Measurements from ENCODE around the gene CD9.

The CD9 gene

GRCh38 chr12:6221146-6221545 is 20.9 kb downstream of the CD9 start:
- no peak for ATAC-seq

DNA sequence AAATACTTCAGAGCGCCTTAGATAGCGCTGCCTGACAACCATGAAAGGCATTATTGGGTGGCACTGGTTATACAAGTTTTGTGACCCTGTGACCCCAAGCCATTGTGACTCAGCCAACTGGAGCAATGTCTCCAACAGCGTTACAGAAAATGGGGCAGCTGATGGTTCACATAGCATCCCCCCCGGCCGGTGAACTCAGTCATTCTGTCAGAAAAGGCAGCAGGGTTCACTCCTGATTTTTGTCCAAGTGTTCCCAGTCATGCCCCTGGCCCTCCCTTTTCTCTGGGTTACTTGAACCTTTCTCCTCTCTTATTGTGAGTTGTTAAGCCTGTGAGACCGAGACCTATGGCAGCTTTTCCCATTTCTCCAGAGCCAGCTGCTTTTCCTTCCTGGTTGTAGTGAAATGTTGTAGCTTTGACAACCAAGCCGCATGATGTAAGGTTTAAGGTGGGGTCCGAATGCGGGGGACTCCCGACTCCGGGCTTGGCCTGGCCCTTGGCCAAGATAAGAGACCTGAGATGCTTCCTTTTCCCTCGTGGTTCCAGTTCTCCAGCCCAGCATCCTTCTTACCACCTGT is 22.0 kb downstream of the CD9 start:
- ATAC-seq: no peak
- TF ChIP-seq ISL1 (CRISPR knock-in tag; IDR thresholded peaks at IDR 0.05) (no peak), BACH2 (CRISPR knock-in tag; IDR thresholded peaks at IDR 0.05; ENCODE audit: borderline replicate concordance) (no peak), ZC3H10 (CRISPR knock-in tag; IDR thresholded peaks at IDR 0.05) (no peak), ZNF70 (CRISPR knock-in tag; IDR thresholded peaks at IDR 0.05) (no peak), GLIS3 (CRISPR knock-in tag; IDR thresholded peaks at IDR 0.05) (no peak)

More at GRCh38 chr12:6221146-6221545, 20.9 kb downstream of the CD9 start:
- TF ChIP-seq ARNTL (CRISPR knock-in tag; IDR thresholded peaks at IDR 0.05; ENCODE audit: borderline replicate concordance, low read depth): no peak
- no peak for TF ChIP-seq PPARA (CRISPR knock-in tag; IDR thresholded peaks at IDR 0.05; ENCODE audit: borderline replicate concordance)
- TF ChIP-seq POU6F1 (CRISPR knock-in tag; IDR thresholded peaks at IDR 0.05; ENCODE audit: borderline replicate concordance, low read depth): no peak
- TF ChIP-seq OSR1 (CRISPR knock-in tag; IDR thresholded peaks at IDR 0.05): no peak
- TF ChIP-seq CSRNP3 (CRISPR knock-in tag; IDR thresholded peaks at IDR 0.05): no peak
- TF ChIP-seq GLIS3 (CRISPR knock-in tag; IDR thresholded peaks at IDR 0.05): no peak
- TF ChIP-seq ZFP30 (CRISPR knock-in tag; IDR thresholded peaks at IDR 0.05): no peak
- TF ChIP-seq SNAI2 (CRISPR knock-in tag; IDR thresholded peaks at IDR 0.05): no peak
- TF ChIP-seq CREB5 (CRISPR knock-in tag; IDR thresholded peaks at IDR 0.05; ENCODE audit: low read depth): no peak
- no peak for TF ChIP-seq TSHZ2 (CRISPR knock-in tag; IDR thresholded peaks at IDR 0.05)

- TF ChIP-seq ESRRG (CRISPR knock-in tag; IDR thresholded peaks at IDR 0.05) (no peak), TSHZ2 (CRISPR knock-in tag; IDR thresholded peaks at IDR 0.05) (no peak), ZNF8 (CRISPR knock-in tag; IDR thresholded peaks at IDR 0.05) (no peak), ZC3H10 (CRISPR knock-in tag; IDR thresholded peaks at IDR 0.05) (no peak), ZFP30 (CRISPR knock-in tag; IDR thresholded peaks at IDR 0.05) (no peak), ZNF565 (CRISPR knock-in tag; conservative IDR thresholded peaks at IDR 0.05; ENCODE audit: low read depth) (no peak), ARNTL (CRISPR knock-in tag; IDR thresholded peaks at IDR 0.05; ENCODE audit: borderline replicate concordance, low read depth) (no peak), CSDC2 (CRISPR knock-in tag; IDR thresholded peaks at IDR 0.05) (no peak), ZFP3 (CRISPR knock-in tag; IDR thresholded peaks at IDR 0.05) (no peak), PPARA (CRISPR knock-in tag; IDR thresholded peaks at IDR 0.05; ENCODE audit: borderline replicate concordance) (no peak), TCF4 (CRISPR knock-in tag; IDR thresholded peaks at IDR 0.05; ENCODE audit: borderline replicate concordance) (no peak)
- ATAC-seq: no peak
Measured at GRCh38 chr12:6223545-6223944, 23.3 kb downstream of the CD9 start.

All from SK-N-SH treated with all-trans-retinoic acid at 6 μM for 48 hours (cell line).